Activated naive CD8-positive, alpha-beta T cell treated with anti-CD3 and anti-CD28 coated beads, Interleukin-2, amount 50 U/mL, for 24 hours (primary cell): ENCODE data around the gene KLK10.

Source experiments
- ATAC-seq: fragments of 150-1000 bp; cut with Tn5 transposase; one replicate; pipeline ENCODE4 v1.10.0; 2021
- DNase-seq: peaks from one replicate; pipeline ENCODE4 v3.0.0; 2021
- H3K27ac Mint-ChIP-seq: one replicate; pipeline ENCODE4 v1.8.0; 2021; ENCODE audit warnings: mild to moderate bottlenecking, mixed read lengths
- H3K27me3 Mint-ChIP-seq: one replicate; pipeline ENCODE4 v1.8.0; 2021; ENCODE audit warnings: mixed read lengths
- H3K36me3 Mint-ChIP-seq: one replicate; pipeline ENCODE4 v1.8.0; 2021; ENCODE audit warnings: low read depth, mixed read lengths
- H3K4me1 Mint-ChIP-seq: one replicate; pipeline ENCODE4 v1.8.0; 2021; ENCODE audit warnings: mixed read lengths
- H3K4me3 Mint-ChIP-seq: one replicate; pipeline ENCODE4 v1.8.0; 2021; ENCODE audit warnings: mild to moderate bottlenecking, moderate library complexity, mixed read lengths
- H3K9me3 Mint-ChIP-seq: one replicate; pipeline ENCODE4 v1.8.0; 2021; ENCODE audit warnings: mixed read lengths

KLK10 gene

GRCh38 chr19:51019544-51019925 lies at the start of gene KLK10:
KLK10 (minus strand) TSS chr19:51019709; CDS start chr19:51019130, 579 bp downstream.
- no peak for DNase-seq
- H3K4me3 Mint-ChIP-seq: peak within 1 kb of the TSS; percentile 29
- ATAC-seq: no peak
- peaks cover 69% of the 10 kb centered on the region for H3K27me3 Mint-ChIP-seq
- peaks cover 16% of the 10 kb centered on the region for H3K4me1 Mint-ChIP-seq
- no peaks in the 10 kb centered on the region for H3K36me3 Mint-ChIP-seq
- H3K9me3 Mint-ChIP-seq: no peaks in the 10 kb centered on the region
- H3K27ac Mint-ChIP-seq: no peak within 1 kb of the TSS

- ATAC-seq: no peak
- peaks cover 39% of the 10 kb centered on the region for H3K27me3 Mint-ChIP-seq
- H3K27ac Mint-ChIP-seq: no peak overlapping the region
- H3K4me1 Mint-ChIP-seq: peaks cover 2% of the 10 kb centered on the region
- DNase-seq: no peak
- H3K4me3 Mint-ChIP-seq: no peak overlapping the region
- H3K9me3 Mint-ChIP-seq: peaks cover under 1% of the 10 kb centered on the region
- no peaks in the 10 kb centered on the region for H3K36me3 Mint-ChIP-seq
Observed at GRCh38 chr19:51066393-51067186, 47.1 kb upstream of the KLK10 start.

GRCh38 chr19:51065221-51065960 lies 45.9 kb upstream of the KLK10 start:
- peak overlapping the region; percentile 19 for H3K4me3 Mint-ChIP-seq
- peaks cover 43% of the 10 kb centered on the region for H3K27me3 Mint-ChIP-seq
- H3K27ac Mint-ChIP-seq: no peak overlapping the region
- ATAC-seq: no peak
- H3K36me3 Mint-ChIP-seq: no peaks in the 10 kb centered on the region
- H3K4me1 Mint-ChIP-seq: peaks cover 2% of the 10 kb centered on the region
- DNase-seq: no peak
- H3K9me3 Mint-ChIP-seq: peaks cover 6% of the 10 kb centered on the region

GRCh38 chr19:51064534-51065220 lies 45.2 kb upstream of the KLK10 start, which contains the start of gene KLK13:
KLK13 (minus strand) TSS chr19:51065092; CDS start chr19:51065067, 25 bp downstream.
- no peak for DNase-seq
- peaks cover 42% of the 10 kb centered on the region for H3K27me3 Mint-ChIP-seq

GRCh38 chr19:51063664-51064063 lies 44.2 kb upstream of the KLK10 start:
- ATAC-seq: no peak
- H3K27me3 Mint-ChIP-seq: peaks cover 42% of the 10 kb centered on the region
- no peaks in the 10 kb centered on the region for H3K36me3 Mint-ChIP-seq
- H3K27ac Mint-ChIP-seq: no peak overlapping the region
- peaks cover 6% of the 10 kb centered on the region for H3K9me3 Mint-ChIP-seq
- no peak overlapping the region for H3K4me3 Mint-ChIP-seq
- H3K4me1 Mint-ChIP-seq: peaks cover 2% of the 10 kb centered on the region
- no peak for DNase-seq

More at GRCh38 chr19:51064534-51065220, 45.2 kb upstream of the KLK10 start, which contains the start of gene KLK13:
- Mint-ChIP-seq H3K4me3 (peak within 1 kb of the TSS; percentile 19), H3K27ac (no peak within 1 kb of the TSS), H3K9me3 (peaks cover 6% of the 10 kb centered on the region), H3K4me1 (peaks cover 2% of the 10 kb centered on the region), H3K36me3 (no peaks in the 10 kb centered on the region)
- no peak for ATAC-seq

GRCh38 chr19:51060973-51061372 lies 41.5 kb upstream of the KLK10 start:
- peaks cover 6% of the 10 kb centered on the region for H3K9me3 Mint-ChIP-seq
- no peak overlapping the region for H3K4me3 Mint-ChIP-seq
- no peak for DNase-seq
- H3K27ac Mint-ChIP-seq: no peak overlapping the region
- no peaks in the 10 kb centered on the region for H3K36me3 Mint-ChIP-seq
- H3K4me1 Mint-ChIP-seq: peaks cover 2% of the 10 kb centered on the region
- ATAC-seq: no peak
- H3K27me3 Mint-ChIP-seq: peaks cover 29% of the 10 kb centered on the region

- H3K36me3 Mint-ChIP-seq: no peaks in the 10 kb centered on the region
- H3K9me3 Mint-ChIP-seq: peaks cover 6% of the 10 kb centered on the region
- no peak for DNase-seq
- H3K4me1 Mint-ChIP-seq: peaks cover 2% of the 10 kb centered on the region
- no peak overlapping the region for H3K27ac Mint-ChIP-seq
- peaks cover 30% of the 10 kb centered on the region for H3K27me3 Mint-ChIP-seq
- no peak overlapping the region for H3K4me3 Mint-ChIP-seq
- ATAC-seq: no peak
Observed at GRCh38 chr19:51060336-51060735, 40.8 kb upstream of the KLK10 start.

GRCh38 chr19:51059715-51060114 lies 40.2 kb upstream of the KLK10 start:
- Mint-ChIP-seq H3K36me3 (no peaks in the 10 kb centered on the region), H3K4me3 (no peak overlapping the region), H3K27me3 (peaks cover 29% of the 10 kb centered on the region), H3K9me3 (peaks cover 6% of the 10 kb centered on the region), H3K27ac (no peak overlapping the region), H3K4me1 (peaks cover 2% of the 10 kb centered on the region)
- ATAC-seq: no peak
- no peak for DNase-seq

- Mint-ChIP-seq H3K36me3 (no peaks in the 10 kb centered on the region), H3K27me3 (peaks cover 17% of the 10 kb centered on the region), H3K9me3 (no peaks in the 10 kb centered on the region), H3K27ac (no peak overlapping the region), H3K4me3 (no peak overlapping the region), H3K4me1 (no peaks in the 10 kb centered on the region)
- no peak for DNase-seq
- no peak for ATAC-seq
Observed at GRCh38 chr19:51055866-51056265, 36.4 kb upstream of the KLK10 start.

- no peak for DNase-seq
- no peaks in the 10 kb centered on the region for H3K36me3 Mint-ChIP-seq
- H3K9me3 Mint-ChIP-seq: no peaks in the 10 kb centered on the region
- H3K4me1 Mint-ChIP-seq: no peaks in the 10 kb centered on the region
- H3K27ac Mint-ChIP-seq: no peak overlapping the region
- H3K27me3 Mint-ChIP-seq: peaks cover 31% of the 10 kb centered on the region
- H3K4me3 Mint-ChIP-seq: no peak overlapping the region
- no peak for ATAC-seq
Observed at GRCh38 chr19:51047031-51047335, 27.5 kb upstream of the KLK10 start.

- no peak overlapping the region for H3K27ac Mint-ChIP-seq
- ATAC-seq: no peak
- peaks cover 21% of the 10 kb centered on the region for H3K27me3 Mint-ChIP-seq
- no peaks in the 10 kb centered on the region for H3K36me3 Mint-ChIP-seq
- no peaks in the 10 kb centered on the region for H3K4me1 Mint-ChIP-seq
- no peak overlapping the region for H3K4me3 Mint-ChIP-seq
- no peak for DNase-seq
- no peaks in the 10 kb centered on the region for H3K9me3 Mint-ChIP-seq
Observed at GRCh38 chr19:51044327-51044726, 24.8 kb upstream of the KLK10 start.

GRCh38 chr19:51043497-51043896 lies 24.0 kb upstream of the KLK10 start:
- no peak overlapping the region for H3K4me3 Mint-ChIP-seq
- DNase-seq (no peak), ATAC-seq (no peak)
- H3K9me3 Mint-ChIP-seq: no peaks in the 10 kb centered on the region
- no peak overlapping the region for H3K27ac Mint-ChIP-seq
- no peaks in the 10 kb centered on the region for H3K4me1 Mint-ChIP-seq
- no peaks in the 10 kb centered on the region for H3K36me3 Mint-ChIP-seq
- H3K27me3 Mint-ChIP-seq: peaks cover 16% of the 10 kb centered on the region

- H3K27ac Mint-ChIP-seq: no peak overlapping the region
- ATAC-seq: no peak
- H3K9me3 Mint-ChIP-seq: no peaks in the 10 kb centered on the region
- no peak for DNase-seq
- no peak overlapping the region for H3K4me3 Mint-ChIP-seq
- peaks cover 4% of the 10 kb centered on the region for H3K27me3 Mint-ChIP-seq
- H3K36me3 Mint-ChIP-seq: no peaks in the 10 kb centered on the region
- no peaks in the 10 kb centered on the region for H3K4me1 Mint-ChIP-seq
Observed at GRCh38 chr19:51040151-51040550, 20.6 kb upstream of the KLK10 start.

- peaks cover 11% of the 10 kb centered on the region for H3K27me3 Mint-ChIP-seq
- H3K9me3 Mint-ChIP-seq: no peaks in the 10 kb centered on the region
- H3K4me3 Mint-ChIP-seq: no peak overlapping the region
- no peak overlapping the region for H3K27ac Mint-ChIP-seq
- no peaks in the 10 kb centered on the region for H3K4me1 Mint-ChIP-seq
- H3K36me3 Mint-ChIP-seq: no peaks in the 10 kb centered on the region
- no peak for ATAC-seq
- no peak for DNase-seq
Observed at GRCh38 chr19:51036519-51036918, 17.0 kb upstream of the KLK10 start.

GRCh38 chr19:51034704-51035103 lies 15.2 kb upstream of the KLK10 start, which contains the start of gene KLK12:
KLK12 (minus strand) TSS chr19:51035002; CDS start chr19:51034621, 381 bp downstream.
- Mint-ChIP-seq H3K27ac (no peak within 1 kb of the TSS), H3K4me1 (no peaks in the 10 kb centered on the region), H3K27me3 (peaks cover 20% of the 10 kb centered on the region), H3K4me3 (no peak within 1 kb of the TSS), H3K36me3 (no peaks in the 10 kb centered on the region), H3K9me3 (no peaks in the 10 kb centered on the region)
- ATAC-seq: no peak
- DNase-seq: no peak
